Activated T-cell treated with anti-CD3 and anti-CD28 coated beads, Interleukin-2, amount 50 U/mL, for 1 hour (primary cell): ENCODE results near the gene SIRPA.

Experiments used
- DNase-seq: peaks from one replicate; pipeline ENCODE4 v3.0.0-alpha.2; 2020

The SIRPA gene

GRCh38 chr20:1870792-1871550, 24.2 kb upstream of the SIRPA start:
- no peak for DNase-seq

DNA sequence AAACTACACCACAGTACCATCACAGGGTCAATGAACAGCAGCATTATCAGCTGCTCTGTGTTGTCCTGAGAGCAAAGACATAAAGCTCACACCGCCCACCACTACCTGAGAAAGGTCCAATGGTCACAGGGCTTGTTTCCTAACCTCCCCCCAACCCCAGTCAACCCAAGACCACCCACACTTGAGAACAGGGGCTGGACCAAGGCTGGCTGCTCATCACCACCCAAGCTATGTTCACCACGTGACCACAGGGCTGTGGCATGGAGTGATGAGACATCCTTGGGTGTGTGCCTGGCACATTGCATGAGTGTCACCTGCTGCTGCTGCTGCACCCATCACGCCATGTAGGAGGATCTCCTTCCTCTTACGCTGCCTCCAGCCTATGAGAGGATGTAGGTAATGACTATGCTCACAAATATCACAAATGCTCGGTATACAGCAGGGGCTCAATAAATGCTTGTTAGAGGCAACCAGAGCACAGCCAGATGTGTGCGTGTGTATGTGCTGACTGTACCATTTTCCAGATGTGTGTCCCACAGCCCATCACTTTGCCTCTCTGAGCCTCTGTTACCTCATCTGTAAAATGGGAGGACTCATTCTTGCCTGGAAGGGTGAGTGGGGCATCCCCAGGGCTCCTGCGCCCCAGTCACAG, 23.3 kb upstream of the SIRPA start:
- no peak for DNase-seq

- DNase-seq, result no peak
Measured at GRCh38 chr20:1872459-1873097, 22.6 kb upstream of the SIRPA start.

DNA sequence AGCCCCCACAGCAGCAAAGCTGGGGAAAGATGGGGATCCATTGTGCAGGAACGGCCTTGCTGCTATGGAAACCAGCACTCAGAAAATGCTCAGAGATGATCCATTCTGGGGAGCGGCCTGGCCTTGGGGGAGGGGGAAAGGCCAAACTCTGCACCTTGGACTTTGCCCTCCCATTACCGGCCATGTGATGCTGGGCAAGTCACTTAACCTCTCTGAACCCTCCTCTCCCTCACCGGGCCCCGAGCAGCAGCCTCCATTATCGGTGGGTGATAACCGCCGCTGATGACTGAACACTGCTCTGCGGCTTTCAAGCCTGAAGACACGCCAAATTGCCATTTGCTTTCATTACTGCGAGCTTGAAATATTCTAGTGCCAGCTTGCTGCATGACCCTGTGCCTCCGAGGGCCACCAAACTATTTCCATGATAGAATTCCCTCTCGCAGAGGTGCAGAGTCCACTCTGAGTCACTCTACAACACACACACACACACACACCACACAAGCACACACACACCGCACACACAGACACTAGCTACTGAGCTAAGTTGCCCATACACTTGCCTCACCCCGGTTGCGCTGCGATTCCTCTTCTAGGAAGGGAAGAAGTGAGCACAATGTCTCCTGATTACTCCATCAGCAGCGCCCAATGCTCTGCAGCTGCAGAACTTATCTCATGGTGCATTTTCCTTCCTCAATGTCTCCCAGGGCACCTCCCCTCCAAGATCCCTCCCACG, 20.6 kb upstream of the SIRPA start:
- DNase-seq, result no peak

GRCh38 chr20:1875183-1875554, 20.0 kb upstream of the SIRPA start:
- no peak for DNase-seq

DNA sequence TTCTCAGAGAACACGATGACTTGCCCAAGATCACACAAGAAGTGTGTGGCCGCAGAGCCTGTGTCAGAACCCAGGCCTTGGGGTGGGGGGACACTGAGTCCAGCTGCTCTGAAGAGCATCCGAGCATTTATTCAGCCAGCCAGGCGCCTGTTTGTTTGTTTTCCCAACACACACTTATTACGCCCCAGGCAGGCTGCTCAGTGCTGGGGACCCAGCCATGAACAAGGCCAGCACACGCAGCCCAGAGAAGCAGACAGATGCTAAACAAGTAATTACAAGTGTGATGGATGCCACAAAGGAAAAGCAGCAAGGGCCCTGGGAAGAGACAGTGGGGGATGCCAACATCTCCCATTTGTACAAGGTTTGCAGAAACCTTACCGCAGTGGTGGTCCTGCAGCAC, 19.4 kb upstream of the SIRPA start:
- DNase-seq, result no peak

- DNase-seq, result no peak
Measured at GRCh38 chr20:1876217-1876921, 18.8 kb upstream of the SIRPA start.

- DNase-seq, result no peak
Measured at GRCh38 chr20:1876975-1877608, 18.1 kb upstream of the SIRPA start.

DNA sequence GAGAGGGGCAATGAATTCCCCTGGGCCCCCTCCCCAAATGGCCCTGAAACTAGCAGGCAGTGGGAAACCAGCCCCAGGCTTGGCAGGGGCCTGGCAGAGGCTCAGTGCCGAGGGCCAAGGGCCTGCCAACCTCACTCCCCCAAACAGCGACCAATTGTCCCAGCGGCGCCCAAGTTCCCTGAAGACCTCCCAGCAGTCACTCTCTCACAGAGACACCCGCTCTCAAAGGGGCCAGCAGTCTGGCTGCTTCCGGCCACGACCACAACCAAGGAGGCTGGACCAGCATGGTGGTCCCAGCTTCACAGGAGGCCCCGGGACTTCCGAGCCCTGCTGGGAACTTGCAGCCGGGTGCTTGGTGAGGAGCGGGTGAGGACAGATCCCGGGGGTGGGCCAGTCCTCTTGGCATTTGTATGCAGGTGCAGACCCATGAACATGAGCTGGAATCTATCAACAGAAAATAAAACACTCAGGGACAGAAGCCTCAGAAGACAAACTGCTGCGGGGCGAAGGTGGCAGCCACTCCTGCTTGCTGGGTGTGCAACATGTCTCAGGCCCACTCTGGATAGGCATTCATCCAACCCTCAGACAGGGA, 17.5 kb upstream of the SIRPA start:
- no peak for DNase-seq

GRCh38 chr20:1879369-1879768, 15.8 kb upstream of the SIRPA start:
- no peak for DNase-seq

DNA sequence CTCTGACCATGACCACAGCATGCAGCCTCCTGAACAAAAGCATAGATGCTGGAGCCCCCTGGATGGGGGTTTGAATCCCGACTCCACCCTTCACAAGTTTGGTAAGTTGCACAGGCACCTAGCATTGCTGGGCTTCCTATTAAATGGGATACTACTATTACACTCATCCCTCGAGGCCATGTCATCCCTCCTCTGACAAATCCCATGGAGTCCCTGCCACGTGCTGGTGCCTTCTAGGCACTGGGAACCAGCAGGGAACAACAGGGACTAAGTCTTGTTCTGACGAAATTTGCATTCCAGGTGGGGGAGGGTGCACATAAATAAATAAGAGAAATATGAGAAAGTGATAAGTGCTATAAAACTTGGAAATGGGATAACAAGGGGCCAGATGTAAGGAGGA, 15.3 kb upstream of the SIRPA start:
- no peak for DNase-seq

DNA sequence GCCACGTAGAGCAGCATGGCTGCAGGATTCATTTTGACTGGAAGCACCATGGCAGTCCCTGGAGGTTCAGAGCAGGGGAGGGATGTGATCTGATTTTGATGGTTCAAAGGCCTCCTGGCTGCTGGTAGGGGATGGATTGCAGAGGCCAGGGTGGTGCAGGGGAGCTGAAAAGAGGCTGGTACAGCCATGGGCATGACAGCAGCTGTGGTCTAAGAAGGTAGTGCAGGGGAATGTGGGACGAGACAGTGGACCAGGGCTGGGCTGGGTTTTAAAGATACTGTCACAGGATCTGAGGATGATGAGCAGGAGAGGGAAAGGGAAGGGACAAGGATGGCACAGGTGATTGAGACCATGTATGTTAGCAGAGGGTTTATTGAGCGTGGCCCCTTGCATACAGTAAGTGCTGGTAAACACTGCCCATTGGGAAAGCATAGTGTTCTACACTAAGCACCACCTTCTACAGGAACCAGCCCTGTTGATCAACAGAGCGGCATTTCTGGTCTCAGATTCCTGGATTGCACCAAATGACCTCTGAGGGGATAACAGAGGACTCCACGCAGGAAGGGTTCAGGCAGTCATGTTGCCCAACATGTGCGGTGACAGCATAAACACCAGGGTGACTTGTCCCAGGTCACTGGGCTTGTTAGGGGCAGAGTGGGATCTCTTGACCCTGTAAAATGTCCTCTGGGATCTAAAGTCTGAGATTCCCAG, 14.5 kb upstream of the SIRPA start:
- DNase-seq, result no peak

GRCh38 chr20:1881240-1881835, 13.9 kb upstream of the SIRPA start:
- no peak for DNase-seq

DNA sequence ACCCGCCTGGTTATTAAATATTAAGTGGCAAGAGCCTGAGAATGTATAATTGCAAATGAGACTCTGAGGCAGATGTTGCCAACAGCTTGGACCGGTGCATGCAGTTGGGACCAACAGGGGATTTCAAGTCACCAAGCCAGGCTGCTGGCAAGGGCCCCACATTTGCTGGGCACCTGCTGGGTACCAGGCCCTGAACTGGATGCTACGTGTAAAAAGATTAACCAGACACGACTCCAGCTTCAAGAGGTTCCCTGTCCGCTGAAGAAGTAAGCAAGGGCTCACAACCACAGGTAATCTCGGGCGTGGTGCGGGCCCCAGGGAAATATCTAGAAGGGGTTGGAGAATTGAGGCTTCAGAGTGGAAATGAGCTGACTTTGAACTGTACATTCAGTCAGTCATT, 13.2 kb upstream of the SIRPA start:
- no peak for DNase-seq

GRCh38 chr20:1883986-1884385, 11.2 kb upstream of the SIRPA start:
- DNase-seq, result no peak

- no peak for DNase-seq
Measured at GRCh38 chr20:1885254-1885653, 10.0 kb upstream of the SIRPA start.

GRCh38 chr20:1885940-1886693, 9.1 kb upstream of the SIRPA start:
- no peak for DNase-seq

DNA sequence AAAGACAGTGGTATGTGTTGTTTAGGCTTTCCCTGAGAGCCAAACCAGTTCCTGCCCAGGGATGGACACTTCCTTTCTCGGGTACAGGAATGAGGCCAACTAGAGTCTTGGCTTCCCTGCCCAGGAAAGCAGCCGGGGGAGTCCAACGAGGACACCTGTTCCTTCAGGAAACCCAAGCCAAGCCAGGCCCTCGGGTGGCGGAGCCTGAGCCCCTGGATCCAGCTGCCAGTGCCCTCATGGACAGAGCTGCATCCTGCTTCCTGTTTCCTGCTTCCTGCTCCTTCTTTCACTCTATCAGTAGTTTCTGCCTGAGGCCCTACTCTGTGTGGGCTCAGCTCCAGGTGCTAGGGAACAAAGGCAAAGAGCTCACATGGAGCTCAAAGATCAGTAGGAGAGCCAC, 7.9 kb upstream of the SIRPA start:
- no peak for DNase-seq

DNA sequence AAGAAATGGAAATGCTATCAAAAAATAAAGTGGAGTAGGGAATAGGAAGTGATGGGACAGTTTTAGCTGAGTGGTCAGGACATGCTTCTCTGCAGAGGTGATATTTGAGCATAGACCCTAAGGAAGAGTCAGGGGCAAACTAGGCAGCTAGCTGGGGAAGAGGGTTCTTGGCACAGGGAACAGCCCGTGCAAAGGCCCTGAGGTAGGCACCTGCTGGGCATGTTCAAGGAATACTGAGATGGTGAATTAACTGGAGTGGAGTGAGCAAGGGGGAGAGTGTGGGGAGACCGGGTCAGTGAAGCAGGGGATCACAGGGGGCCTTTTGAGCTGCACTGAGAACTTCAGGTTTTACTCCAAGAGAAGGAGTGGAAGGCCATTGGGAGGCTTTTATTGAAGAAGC, 7.5 kb upstream of the SIRPA start:
- no peak for DNase-seq

DNA sequence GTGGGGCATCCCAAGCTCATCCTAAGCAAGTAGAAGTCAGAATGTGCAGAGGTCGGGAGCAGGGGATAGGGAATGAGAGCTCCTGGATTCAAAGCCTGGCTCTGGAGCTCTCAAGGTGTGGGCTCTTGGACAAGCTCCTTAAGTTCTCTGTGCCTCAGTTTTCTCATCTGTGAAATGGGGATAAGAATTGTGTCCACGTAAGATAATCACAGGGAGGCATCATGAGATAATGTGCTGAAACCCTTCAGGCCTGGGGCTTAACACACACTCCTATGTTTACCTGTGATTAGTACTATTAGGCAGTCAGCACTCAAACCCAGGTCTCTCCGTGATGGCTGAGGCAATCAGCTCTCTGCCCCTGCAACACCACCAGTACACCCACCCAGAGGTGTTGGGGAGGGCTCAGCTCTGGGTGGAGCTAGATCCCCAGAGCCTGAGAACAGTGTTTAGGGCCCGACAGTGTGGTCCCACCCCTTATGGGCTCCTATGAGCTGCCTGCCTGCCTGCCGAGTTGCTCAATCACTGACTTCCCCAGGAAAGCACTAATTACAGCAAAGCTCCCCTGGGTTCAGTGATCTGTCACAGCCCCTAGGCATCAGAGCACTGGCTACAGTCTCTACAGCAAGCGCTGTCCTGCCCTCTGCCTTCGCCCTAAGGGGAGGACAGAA, 6.3 kb upstream of the SIRPA start:
- no peak for DNase-seq
